A549 (cell line): ENCODE measurements around the gene CACNA1S. TPM values are rescaled to one million over a fixed set of nuclear protein-coding genes. Genes with fewer than 3 reads are reported as not detected.

Experiments used
- ATAC-seq, 2 experiments: fragments of 200-7000 bp in 1 of 2; fragments of >200 bp in 1 of 2; cut with Nextera tagmentation in 1 of 2; cut with Tn5 transposase in 1 of 2; 3 replicates each; pipeline versions ENCODE4 v1.8.0 to v1.9.1; 2018 to 2020; ENCODE audit warnings: mild to moderate bottlenecking in 1 of 2, moderate library complexity in 1 of 2
- CTCF ChIA-PET: fragments of 300-600 bp; sonication (Branson Sonifier 250); formaldehyde crosslinking; extraction: SDS; loops from one replicate; lab custom pipeline; 2021; ENCODE audit warnings: antibody characterized with exemption, inconsistent platforms; lab: Yijun Ruan, JAX
- POLR2A ChIA-PET: fragments of 350-600 bp; formaldehyde crosslinking; extraction: SDS; loops from one replicate; lab custom pipeline; 2021; ENCODE audit warnings: antibody characterized with exemption, inconsistent platforms; lab: Yijun Ruan, JAX
- DNase-seq, 2 experiments: peaks; one replicate each; pipeline versions ENCODE4 v3.0.0 to v3.0.0-alpha.2; 2011 to 2016; ENCODE audit warnings: low read depth in 1 of 2, low spot score in 1 of 2
- FAIRE-seq: peaks from 2 replicates; lab custom pipeline; 2011; peaks lifted over from hg19 to GRCh38; lab: Jason Lieb, UNC
- H3K27ac ChIP-seq, 2 experiments: fragments of >200 bp; sonication (Bioruptor Twin); formaldehyde crosslinking; 3 replicates each; pipeline ENCODE4 v1.5.1; 2016 to 2017
- H3K4me1 ChIP-seq: fragments of >200 bp; sonication (Bioruptor Twin); formaldehyde crosslinking; 3 replicates; pipeline ENCODE4 v1.6.1; 2016
- H3K4me2 ChIP-seq: fragments of >200 bp; sonication (Bioruptor Twin); formaldehyde crosslinking; 3 replicates; pipeline ENCODE4 v1.6.1; 2016
- H3K4me3 ChIP-seq: fragments of >200 bp; sonication (Bioruptor Twin); formaldehyde crosslinking; 3 replicates; pipeline ENCODE4 v1.5.1; 2016
- H3K9me3 ChIP-seq: fragments of >200 bp; sonication (Bioruptor Twin); formaldehyde crosslinking; 3 replicates; pipeline ENCODE4 v1.6.1; 2016
- ATOH8 ChIP-seq: fragments of 250-450 bp; sonication (Bioruptor Pico); IDR thresholded peaks from 2 replicates; pipeline ENCODE4 v1.5.0; 2020; ENCODE audit warnings: low read depth, mild to moderate bottlenecking, moderate library complexity
- CEBPB ChIP-seq, 2 experiments: fragments of >200 bp in 1 of 2; sonication (Bioruptor Twin) in 1 of 2; formaldehyde crosslinking in 1 of 2; IDR thresholded peaks; 2 replicates each; pipeline ENCODE4 v1.6.1; 2012 to 2016
- CHD2 ChIP-seq: fragments of 150-350 bp; IDR thresholded peaks from 2 replicates; pipeline ENCODE4 v1.6.1; 2014; ENCODE audit warnings: low read length; ENCODE audit not compliant: partially characterized antibody
- E2F6 ChIP-seq: IDR thresholded peaks from 2 replicates; pipeline ENCODE4 v1.6.1; 2012; ENCODE audit warnings: low read depth, borderline replicate concordance
- EHF ChIP-seq: fragments of 250-450 bp; sonication (Bioruptor Pico); IDR thresholded peaks from 2 replicates; pipeline ENCODE4 v1.5.0; 2020; ENCODE audit warnings: mild to moderate bottlenecking
- EHMT2 ChIP-seq: fragments of 200-600 bp; sonication (generic); IDR thresholded peaks from 2 replicates; pipeline ENCODE4 v1.6.1; 2016; ENCODE audit warnings: antibody characterized with exemption, low read depth, mild to moderate bottlenecking, moderate library complexity
- HDAC2 ChIP-seq: fragments of 200-600 bp; sonication (generic); IDR thresholded peaks from 2 replicates; pipeline ENCODE4 v1.6.1; 2016
- HES2 ChIP-seq: fragments of >200 bp; sonication (Bioruptor Twin); formaldehyde crosslinking; IDR thresholded peaks from 2 replicates; pipeline ENCODE4 v1.6.1; 2016
- HOXB13 ChIP-seq: fragments of 250-450 bp; sonication (Bioruptor Pico); IDR thresholded peaks from 2 replicates; pipeline ENCODE4 v1.5.0; 2020; ENCODE audit warnings: low read depth, mild to moderate bottlenecking, moderate library complexity
- HOXB5 ChIP-seq: fragments of 250-450 bp; sonication (Bioruptor Pico); IDR thresholded peaks from 2 replicates; pipeline ENCODE4 v1.5.0; 2020; ENCODE audit warnings: mild to moderate bottlenecking, moderate library complexity
- JUN ChIP-seq, 2 experiments: fragments of >200 bp; sonication (Bioruptor Twin); formaldehyde crosslinking; IDR thresholded peaks; 2 replicates in 1 of 2; 3 replicates in 1 of 2; pipeline ENCODE4 v1.6.1; 2016 to 2017
- KDM1A ChIP-seq: fragments of 200-600 bp; sonication (generic); IDR thresholded peaks from 2 replicates; pipeline ENCODE4 v1.6.1; 2016; ENCODE audit warnings: low read depth, mild to moderate bottlenecking
- NFE2L2 ChIP-seq: fragments of 150-350 bp; conservative IDR thresholded peaks from 2 replicates; pipeline ENCODE4 v1.6.1; 2014; ENCODE audit warnings: low read length
- POLR2A ChIP-seq: IDR thresholded peaks from 2 replicates; pipeline ENCODE4 v1.6.1; 2012; ENCODE audit warnings: mild to moderate bottlenecking, low read length
- POLR2AphosphoS2 ChIP-seq: conservative IDR thresholded peaks from 2 replicates; pipeline ENCODE4 v1.6.1; 2012; ENCODE audit warnings: low read length, improper control_type of control experiment, inconsistent platforms
- REST ChIP-seq: fragments of 200-600 bp; sonication (generic); IDR thresholded peaks from 2 replicates; pipeline ENCODE4 v1.6.1; 2016; ENCODE audit warnings: antibody characterized with exemption, mild to moderate bottlenecking, moderate library complexity
- RNF2 ChIP-seq: fragments of 200-600 bp; sonication (generic); IDR thresholded peaks from 2 replicates; pipeline ENCODE4 v1.6.1; 2016; ENCODE audit warnings: low read depth, mild to moderate bottlenecking, antibody characterized with exemption, moderate library complexity, borderline replicate concordance
- SREBF2 ChIP-seq: fragments of 450-650 bp; IDR thresholded peaks from 2 replicates; pipeline ENCODE4 v1.6.1; 2014; ENCODE audit warnings: mild to moderate bottlenecking, moderate library complexity
- TFCP2L1 ChIP-seq: fragments of 250-450 bp; sonication (Bioruptor Pico); IDR thresholded peaks from 2 replicates; pipeline ENCODE4 v1.5.0; 2021; ENCODE audit warnings: mild to moderate bottlenecking
- WGBS: methylation state at CpG from one replicate; pipeline ENCODE4 v1.1.6; 2017; ENCODE audit errors: missing lambda C conversion rate; 5-methylcytosine and 5-hydroxymethylcytosine counted together
- polyA plus RNA-seq, 4 experiments: library from polyadenylated mRNA; depleted of rRNA in 3 of 4; stranded (reverse); fragments of >200 nt; fragmentation: RNase III in 1 of 4; extraction: RNeasy Plus Mini Kit Qiagen cat#74134 plus additional on column Dnase treatment in 1 of 4; gene quantifications; 2 replicates in 3 of 4; 3 replicates in 1 of 4; pipeline ENCODE4 v1.2.3, GENCODE V29; 2011 to 2017
- TF ChIP-seq, protein P1 (sequence below): IDR thresholded peaks from 2 replicates; pipeline ENCODE4 v1.6.1; 2012
- TF ChIP-seq, protein P2 (sequence below): fragments of >200 bp; sonication (Bioruptor Twin); formaldehyde crosslinking; IDR thresholded peaks from 3 replicates; pipeline ENCODE4 v1.6.1; 2016

The CACNA1S gene
- polyA plus RNA-seq, 2 of the 4 experiments (the other 2 are of a cell fraction), result 0.01 TPM; not detected in 1

DNA sequence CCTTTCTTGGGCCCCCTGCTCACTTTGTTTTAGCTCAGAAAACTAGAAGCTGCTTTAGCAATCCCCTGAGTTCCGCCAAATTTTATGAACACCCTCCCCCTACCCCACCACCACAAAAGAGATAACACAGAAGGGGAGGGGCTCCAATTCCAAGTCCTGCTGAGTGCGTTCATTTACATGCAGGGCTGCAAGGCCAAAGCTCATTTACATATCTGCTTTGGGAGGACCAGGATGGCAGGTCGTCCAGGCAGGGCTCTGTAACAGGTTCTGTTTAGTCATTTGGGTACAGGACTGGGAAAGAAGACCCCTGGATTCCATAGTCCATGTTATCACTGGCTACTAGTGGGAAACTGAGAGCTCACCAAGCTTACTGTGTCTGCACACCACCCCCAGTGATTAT, 52.8 kb downstream of the CACNA1S start:
- FAIRE-seq (no peak), ATAC-seq (no peak)
- Histone ChIP-seq H3K4me3 (no peak overlapping the region), H3K9me3 (no peaks in the 10 kb centered on the region), H3K27ac (no peak overlapping the region)
- CTCF ChIA-PET, result interaction anchor here (0.9 to 1.5 kb wide), 3 partner anchors 11 to 87 kb away, joined by 3 read pairs; no protein-coding TSS in a partner anchor
- POLR2A ChIA-PET, result no interaction called here
- WGBS, result 67% methylated on average over 3 of the region's 3 CpGs
- TF ChIP-seq EHF (CRISPR knock-in tag) (no peak), SREBF2 (no peak), ATOH8 (no peak), CEBPB (IDR thresholded peaks at IDR 0.05) (no peak), POLR2AphosphoS2 (no peak), HDAC2 (no peak), KDM1A (no peak), RNF2 (no peak), NFE2L2 (no peak), CHD2 (no peak), HES2 (no peak), HOXB13 (no peak), REST (no peak), TFCP2L1 (CRISPR knock-in tag) (no peak), EHMT2 (no peak), JUN (IDR thresholded peaks at IDR 0.05) (no peak), HOXB5 (no peak), E2F6 (no peak)
- TF ChIP-seq, protein P1, sequence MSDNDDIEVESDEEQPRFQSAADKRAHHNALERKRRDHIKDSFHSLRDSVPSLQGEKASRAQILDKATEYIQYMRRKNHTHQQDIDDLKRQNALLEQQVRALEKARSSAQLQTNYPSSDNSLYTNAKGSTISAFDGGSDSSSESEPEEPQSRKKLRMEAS, result no peak
- TF ChIP-seq, protein P2, sequence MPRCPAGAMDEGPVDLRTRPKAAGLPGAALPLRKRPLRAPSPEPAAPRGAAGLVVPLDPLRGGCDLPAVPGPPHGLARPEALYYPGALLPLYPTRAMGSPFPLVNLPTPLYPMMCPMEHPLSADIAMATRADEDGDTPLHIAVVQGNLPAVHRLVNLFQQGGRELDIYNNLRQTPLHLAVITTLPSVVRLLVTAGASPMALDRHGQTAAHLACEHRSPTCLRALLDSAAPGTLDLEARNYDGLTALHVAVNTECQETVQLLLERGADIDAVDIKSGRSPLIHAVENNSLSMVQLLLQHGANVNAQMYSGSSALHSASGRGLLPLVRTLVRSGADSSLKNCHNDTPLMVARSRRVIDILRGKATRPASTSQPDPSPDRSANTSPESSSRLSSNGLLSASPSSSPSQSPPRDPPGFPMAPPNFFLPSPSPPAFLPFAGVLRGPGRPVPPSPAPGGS, result no peak
- TF ChIP-seq, all 56 proteins: peak for 0
- DNase-seq, result no peak
- H3K4me1 ChIP-seq, result 0 out of 3 replicates have a peak, but pooled peaks cover 4% of the 10 kb centered on the region
- H3K4me2 ChIP-seq, result no peak overlapping the region

DNA sequence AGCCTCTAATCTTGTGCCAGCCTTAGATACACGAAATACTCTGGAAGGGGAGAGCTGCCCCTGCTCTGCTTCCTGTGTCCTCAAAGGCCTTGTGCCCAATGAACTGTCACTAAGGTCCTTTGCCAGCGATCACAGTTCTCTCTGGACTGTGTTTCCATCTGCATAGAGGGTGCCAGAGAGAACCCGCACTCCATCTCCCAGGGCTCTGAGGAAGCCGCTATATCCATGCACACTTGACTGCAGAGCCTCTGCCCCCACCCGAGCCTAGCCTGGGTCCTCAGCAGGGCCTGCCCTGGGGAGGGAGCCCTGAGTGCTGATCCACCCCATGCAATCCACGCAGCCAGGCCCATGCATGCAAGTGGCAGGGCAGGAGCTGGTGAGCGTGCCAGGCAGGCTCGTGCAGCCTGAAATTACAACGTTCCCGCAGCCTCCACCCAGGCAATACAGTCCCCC, 58.1 kb downstream of the CACNA1S start:
- Histone ChIP-seq H3K4me2 (no peak overlapping the region), H3K4me3 (no peak overlapping the region), H3K4me1 (no peaks in the 10 kb centered on the region), H3K9me3 (no peaks in the 10 kb centered on the region), H3K27ac (no peak overlapping the region)
- no peak for TF ChIP-seq POLR2A
- ATAC-seq (no peak), DNase-seq (no peak), FAIRE-seq (no peak)
- CTCF ChIA-PET, result interaction anchor here (0.6 kb wide), 1 partner anchor 11 kb away, joined by 4 read pairs; no protein-coding TSS in a partner anchor
- POLR2A ChIA-PET, result no interaction called here
- WGBS, result 63% methylated on average over 10 of the region's 10 CpGs
